HG03095 (cell line): Measurements from ENCODE around the gene NABP2.
"Not testable (repeated sequence)": the region's sequence is repeated elsewhere in the genome, so short reads cannot be mapped to it uniquely, and the experiment has no call there.

Experiments used
- ATAC-seq: cut with Tn5 transposase; IDR thresholded peaks from one replicate; pipeline ENCODE4 v1.9.1; 2021; ENCODE audit warnings: moderate library complexity; ENCODE audit not compliant: unreplicated experiment

NABP2 gene

DNA sequence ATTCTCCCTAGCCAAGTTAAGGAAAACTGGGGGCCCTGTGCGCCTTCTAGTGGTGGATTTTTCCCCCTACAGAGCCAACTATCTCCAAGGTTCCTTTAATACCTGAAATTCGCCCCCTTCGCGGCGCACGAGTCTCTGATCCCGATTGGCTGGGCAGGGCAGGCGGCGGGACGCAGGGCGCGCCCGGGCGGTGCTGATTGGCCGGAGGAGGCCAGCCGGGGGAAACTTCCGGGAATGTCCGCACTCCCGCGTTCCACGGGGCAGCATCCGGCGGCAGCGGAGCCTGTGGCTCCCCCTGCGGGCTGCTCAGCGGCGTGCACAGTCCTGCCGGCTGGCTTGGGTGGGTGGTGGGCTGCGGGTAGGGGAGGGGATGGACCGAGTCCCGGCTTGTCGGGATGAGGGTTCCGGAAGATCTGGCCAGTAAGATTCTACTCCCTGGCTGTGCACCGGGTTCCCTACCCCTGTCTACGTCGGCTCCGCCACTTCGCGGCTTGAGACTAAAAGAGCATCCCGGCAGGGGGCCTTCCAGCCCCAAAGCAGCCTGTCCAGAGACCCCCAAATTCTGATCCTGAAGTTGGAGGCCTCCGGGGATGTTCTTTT, at the start of gene NABP2:
Gene NABP2 (plus strand): TSS at position 241 of the 600 bp plus-strand sequence. CDS start 515 bp downstream, outside the sequence.
- peak; percentile 64 for ATAC-seq

GRCh38 chr12:56178347-56178746, 45.8 kb upstream of the NABP2 start:
- ATAC-seq: no peak

GRCh38 chr12:56186957-56187356, 37.2 kb upstream of the NABP2 start:
- no peak for ATAC-seq

DNA sequence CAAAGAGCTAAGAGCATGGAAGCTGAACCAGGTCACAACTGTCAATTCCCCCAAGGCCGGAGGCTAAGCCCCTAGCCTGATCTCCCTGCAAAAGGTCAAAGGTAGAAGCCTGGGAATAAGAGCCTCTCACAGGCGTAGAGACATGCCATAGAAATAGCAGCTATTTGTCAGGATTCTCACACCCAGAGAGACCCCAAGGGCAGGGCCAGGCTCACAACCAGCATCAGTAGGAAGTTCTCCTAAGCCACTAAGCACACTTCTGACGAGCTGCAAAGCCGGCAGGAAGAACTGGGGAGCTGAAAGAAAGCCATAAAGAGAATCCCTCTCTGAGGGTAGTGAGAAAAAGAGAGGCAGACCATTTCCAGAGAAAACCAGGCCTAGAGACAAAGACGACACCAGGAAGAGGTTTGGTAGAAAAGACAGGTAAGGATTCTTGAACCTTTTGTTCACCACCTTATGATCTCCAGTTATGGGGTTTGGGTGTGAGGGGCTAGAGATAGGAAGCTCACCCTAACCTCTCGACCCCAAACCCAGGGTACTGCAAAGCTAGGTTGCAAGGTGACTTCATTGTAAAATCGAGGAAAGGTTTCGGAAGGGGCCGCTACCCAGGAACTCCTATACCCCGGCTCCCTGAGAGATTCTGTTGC, 35.9 kb upstream of the NABP2 start:
- ATAC-seq: no peak

DNA sequence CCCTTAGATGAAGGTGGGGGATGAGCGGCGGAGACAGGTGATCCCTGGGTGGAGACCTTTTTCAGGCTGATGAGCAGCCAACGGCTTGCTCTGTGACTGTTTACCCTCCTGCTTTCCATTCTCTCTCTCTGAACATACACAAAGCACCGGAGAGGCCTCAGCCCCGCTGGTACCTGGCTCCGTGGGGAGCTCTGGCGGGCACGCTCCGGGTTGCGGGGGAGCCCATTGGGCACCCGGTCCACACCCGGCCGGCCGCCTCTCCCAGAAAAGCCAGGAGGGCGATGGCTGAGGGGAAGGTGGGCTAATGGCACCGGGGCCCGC, 35.4 kb upstream of the NABP2 start:
- ATAC-seq: no peak

DNA sequence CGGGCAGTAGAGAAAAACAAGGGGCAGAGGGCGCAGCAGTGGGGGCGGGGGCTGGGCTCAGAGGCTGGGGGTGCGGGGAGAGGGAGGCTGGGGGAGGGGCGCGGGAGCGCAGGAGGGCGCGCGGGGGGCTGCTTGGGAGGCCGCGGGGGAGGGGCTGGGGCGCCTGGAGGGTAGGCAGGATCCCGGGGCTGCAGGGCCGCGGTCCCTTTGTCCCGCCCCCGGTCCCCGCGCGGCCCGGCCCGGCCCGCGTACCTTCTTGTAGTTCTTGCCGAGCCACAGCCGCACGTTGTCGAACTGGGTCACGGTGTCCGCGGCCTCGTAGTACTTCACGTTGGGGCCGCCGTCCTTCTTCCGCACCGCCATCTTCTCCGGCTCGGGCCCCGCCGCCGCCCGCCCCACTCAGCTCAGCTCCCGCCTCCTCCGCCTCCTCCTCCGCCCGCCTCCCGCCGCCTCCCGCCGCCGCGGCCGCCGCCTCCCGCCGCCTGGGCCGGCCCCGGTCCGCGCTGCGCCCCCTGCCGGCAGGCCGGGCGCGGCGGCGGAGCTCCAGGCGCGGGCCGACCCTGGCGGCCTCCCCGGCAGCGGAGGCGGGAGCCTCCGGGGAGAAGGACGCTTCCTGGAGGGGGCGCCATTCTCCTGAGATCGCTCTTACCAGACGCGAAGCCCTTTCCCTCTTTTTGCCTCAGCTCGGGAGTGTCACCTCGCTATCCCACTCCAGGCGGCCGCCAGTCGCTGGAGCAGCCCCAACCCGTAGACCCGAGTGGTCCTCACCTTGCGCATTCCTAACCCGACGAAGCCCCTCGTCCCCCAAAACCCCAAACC, 34.8 kb upstream of the NABP2 start, which contains the start of gene SMARCC2:
Gene SMARCC2 (minus strand): TSS at position 385 of the 819 bp plus-strand sequence. CDS start 22 bp downstream, at position 363.
- ATAC-seq: peak; percentile 58

GRCh38 chr12:56189918-56190694, 34.0 kb upstream of the NABP2 start:
- peak; percentile 37 for ATAC-seq

DNA sequence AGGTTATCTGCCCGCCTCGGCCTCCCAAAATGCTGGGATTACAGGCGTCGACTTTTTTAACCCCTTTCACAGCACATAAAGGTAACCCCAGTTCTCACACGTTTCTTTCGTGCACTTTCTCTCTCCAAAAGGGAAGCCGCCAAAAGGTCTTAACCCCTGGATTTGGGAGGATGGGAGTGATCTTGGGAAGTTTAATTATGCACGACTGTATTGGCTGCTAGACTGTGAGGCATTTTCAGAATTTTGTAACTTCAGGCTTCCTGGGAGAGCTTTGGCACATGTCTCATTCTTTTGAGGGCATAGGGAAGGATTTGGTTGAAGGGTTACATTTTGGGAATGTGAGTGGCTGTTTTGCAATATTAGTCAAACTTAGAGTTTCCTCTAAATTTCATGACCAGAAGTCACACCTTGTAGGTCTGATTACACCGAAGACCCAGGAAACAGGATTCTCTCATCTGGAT, 33.4 kb upstream of the NABP2 start:
- ATAC-seq: no peak

- ATAC-seq: no peak
These were observed 31.6 kb upstream of the NABP2 start for GRCh38 chr12:56192582-56192981.

DNA sequence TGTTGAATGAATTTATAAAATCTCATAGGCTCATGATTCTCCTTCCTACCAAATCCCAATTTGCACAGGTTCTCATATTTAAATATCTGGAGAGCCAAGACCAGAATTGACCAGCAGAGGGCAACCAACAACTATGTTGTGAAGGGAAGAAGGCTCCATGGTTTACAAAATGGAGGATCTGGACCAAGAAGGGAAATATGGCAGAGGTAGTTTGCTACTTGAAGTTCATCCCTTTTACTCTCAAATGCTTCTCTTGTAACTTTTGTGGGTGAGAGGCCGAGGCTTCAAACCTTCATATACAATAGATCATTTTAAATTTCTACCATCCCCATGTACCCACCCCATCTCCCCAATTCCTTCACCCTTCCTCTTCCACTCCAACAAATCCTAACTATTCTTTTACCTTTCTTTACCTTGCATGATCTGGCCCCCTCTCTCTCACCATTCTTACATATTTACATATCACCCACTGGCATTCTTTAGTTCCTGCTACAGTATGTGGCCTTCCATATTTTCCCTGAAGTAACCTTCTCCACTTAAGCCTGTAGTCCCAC, 31.0 kb upstream of the NABP2 start:
- ATAC-seq: no peak

- ATAC-seq: not testable (repeated sequence)
These were observed 27.2 kb upstream of the NABP2 start for GRCh38 chr12:56196818-56197550.

- ATAC-seq: no peak
These were observed 26.1 kb upstream of the NABP2 start for GRCh38 chr12:56197921-56198635.

DNA sequence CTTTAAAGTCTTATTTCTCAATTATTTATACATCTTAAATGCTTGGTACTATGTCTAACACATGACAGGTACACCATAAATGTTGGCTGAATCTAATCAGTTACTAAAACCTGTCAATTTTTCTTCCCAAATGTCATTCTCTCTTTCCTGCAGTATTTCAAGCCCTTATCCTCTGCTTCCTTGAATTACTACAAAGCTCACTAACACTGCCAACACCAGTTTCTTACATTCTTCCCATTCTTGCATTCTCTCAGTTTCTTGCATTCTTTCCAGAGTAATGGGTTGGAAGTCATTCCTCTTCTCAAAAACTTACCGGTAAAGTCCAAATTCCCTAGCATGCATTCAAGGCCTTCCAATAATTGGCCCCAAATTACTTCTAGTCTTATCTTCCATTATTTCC, 25.3 kb upstream of the NABP2 start:
- no peak for ATAC-seq

DNA sequence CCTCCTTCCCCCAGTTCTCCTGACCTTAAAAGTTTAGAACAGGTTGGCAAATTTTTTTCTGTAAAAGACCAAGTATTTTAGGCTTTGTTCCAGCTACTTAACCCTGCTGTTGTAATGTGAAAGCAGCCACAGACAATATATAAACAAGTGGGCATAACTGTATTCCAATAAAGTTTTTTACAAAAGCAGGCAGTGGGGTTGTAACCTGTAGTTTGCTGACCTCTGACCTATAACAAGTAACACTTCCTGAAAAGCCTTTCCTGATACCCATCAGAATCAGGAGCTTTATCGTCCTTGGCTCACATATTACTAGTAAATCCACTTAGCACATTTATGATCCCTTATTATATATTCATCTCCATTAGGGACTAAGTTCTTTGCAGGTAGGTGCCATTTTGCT, 21.8 kb upstream of the NABP2 start:
- ATAC-seq: no peak

- no peak for ATAC-seq
These were observed 21.3 kb upstream of the NABP2 start for GRCh38 chr12:56202838-56203237.

DNA sequence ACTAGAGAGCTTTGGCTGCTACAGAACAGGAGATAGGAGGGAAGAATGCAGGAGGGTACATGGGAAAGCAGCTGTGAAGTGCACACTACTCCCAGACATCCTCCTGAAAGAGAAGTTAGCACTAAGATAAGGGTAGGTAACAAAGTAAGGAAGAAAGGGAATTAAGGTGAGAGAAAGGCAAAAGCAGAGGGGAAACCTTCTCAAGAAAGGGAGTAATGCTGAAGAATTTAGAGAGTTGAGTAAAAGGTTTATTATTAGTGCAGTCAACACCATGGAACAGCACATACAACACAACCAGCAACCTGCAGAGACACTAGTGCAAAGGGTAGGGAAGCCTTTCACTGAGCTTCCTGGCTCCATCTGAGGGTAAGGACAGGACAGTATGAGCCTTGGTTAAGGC, 19.9 kb upstream of the NABP2 start:
- ATAC-seq: no peak

- no peak for ATAC-seq
These were observed 18.7 kb upstream of the NABP2 start for GRCh38 chr12:56205445-56205844.

GRCh38 chr12:56206452-56207166, 17.5 kb upstream of the NABP2 start:
- no peak for ATAC-seq

DNA sequence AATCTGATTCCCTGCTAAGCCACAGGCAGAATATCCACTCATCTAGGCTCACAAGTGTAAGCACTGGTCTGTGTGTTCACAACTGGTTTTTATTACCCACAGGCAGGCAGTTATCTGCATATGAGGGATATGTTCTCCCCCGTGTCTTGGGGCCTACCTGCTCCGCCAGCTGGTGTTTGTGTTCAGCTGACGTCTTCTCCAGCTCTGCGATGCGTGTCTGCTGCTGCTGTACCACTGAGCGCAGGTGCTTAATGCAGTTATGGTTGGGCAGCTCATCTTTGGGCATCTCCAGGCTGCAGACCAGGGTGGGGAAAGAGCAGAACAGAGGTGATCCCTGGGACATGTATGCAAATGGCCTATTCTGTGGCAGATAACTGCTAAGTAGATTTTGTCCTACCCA, 16.1 kb upstream of the NABP2 start:
- ATAC-seq: no peak
